DND-41 (cell line): ENCODE results near the gene SARM1.

Experiments
- CTCF ChIP-seq: IDR thresholded peaks from 2 replicates; pipeline ENCODE4 v1.5.1; 2012; ENCODE audit warnings: borderline replicate concordance, low read length, moderate library complexity, mild to moderate bottlenecking; ENCODE audit not compliant: poor library complexity, severe bottlenecking; ENCODE audit errors: extremely low read depth
- EZH2 ChIP-seq: IDR thresholded peaks from 3 replicates; pipeline ENCODE4 v1.6.1; 2012; ENCODE audit warnings: borderline replicate concordance, low read depth, mild to moderate bottlenecking, moderate library complexity, low read length, inconsistent platforms; ENCODE audit not compliant: severe bottlenecking

DNA sequence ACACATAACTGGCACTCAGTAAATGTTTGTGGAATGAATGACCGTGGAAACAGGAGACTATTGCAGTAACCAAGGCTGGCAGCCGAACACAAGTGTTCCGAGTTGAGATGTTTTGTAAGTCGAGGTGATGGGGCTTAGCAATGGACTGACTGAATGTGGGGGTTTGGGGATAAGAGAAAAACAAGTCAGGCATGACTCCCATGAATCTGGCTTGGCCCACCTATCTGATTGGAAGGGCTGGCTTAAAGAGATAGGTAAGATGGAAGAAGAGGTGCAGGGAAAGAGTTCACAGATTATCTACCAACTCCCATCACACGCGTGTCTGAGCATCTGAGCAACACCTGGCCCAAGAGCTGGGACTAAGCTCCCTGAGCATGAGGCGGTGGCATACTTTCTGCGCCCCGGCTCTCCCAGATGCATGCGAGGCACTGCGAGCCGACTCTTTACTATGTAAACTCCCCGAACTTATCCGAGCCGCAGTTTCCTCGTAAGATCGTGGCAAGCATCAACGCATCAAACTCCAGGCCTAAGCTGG lies 36.8 kb upstream of the SARM1 start:
- no peak for TF ChIP-seq CTCF
- TF ChIP-seq EZH2: no peak
